ENCODE data around the gene ATP5F1B. TPM values are rescaled to one million over a fixed set of nuclear protein-coding genes. Genes with fewer than 3 reads are reported as not detected.

Gene ATP5F1B
- total and polyA plus RNA-seq, 4 donors, result 216 to 537 (median 389) TPM

DNA sequence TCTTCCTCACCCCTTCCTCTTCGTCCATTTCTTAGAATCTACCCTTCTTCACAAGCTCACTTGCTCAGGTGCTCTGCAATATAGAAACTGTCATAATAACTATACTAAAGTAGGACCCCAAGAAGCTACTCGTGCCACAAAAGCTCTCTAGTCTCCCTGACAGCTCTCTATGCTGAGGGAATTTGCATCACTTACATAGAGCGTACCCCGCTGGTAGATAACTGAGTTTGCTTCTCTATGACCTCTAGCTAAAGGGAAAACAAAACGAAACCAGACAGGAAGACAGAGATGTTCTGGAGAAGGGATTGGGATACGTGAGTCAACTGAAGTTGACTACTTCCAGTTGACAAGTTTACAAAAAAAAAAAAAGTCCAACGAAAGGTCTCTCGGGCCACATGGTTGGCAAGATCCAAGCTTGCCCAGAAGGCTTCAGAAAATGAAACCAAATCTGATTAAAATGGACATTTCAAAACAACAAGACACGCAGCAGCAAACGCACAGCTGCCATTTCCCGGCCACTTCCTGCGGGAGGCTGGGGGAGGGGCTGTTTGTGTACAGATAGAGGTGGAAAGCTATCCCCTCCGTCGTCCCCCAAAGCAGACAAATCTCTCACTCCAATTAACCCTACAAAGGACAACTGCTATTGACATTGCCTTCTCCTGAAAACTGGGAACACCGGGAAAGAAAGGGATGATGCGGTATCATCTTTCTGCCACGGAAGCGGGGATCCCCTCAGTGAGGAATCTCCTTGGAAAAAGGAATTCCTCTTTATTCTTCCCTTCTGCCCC is 16.9 kb downstream of the ATP5F1B start:
- 0% methylated on average over 18 of the region's 18 CpGs for WGBS, 2 donors
- ATAC-seq (ENCODE audit: insufficient read depth, low FRiP score), result peak; percentile 14
- H3K4me1 ChIP-seq (ENCODE audit: control insufficient read depth in 5 of 5, insufficient read depth in 5 of 5, low read length in 5 of 5), result peaks cover 15 to 41% (median 25%) of the 10 kb centered on the region in 5 donors

DNA sequence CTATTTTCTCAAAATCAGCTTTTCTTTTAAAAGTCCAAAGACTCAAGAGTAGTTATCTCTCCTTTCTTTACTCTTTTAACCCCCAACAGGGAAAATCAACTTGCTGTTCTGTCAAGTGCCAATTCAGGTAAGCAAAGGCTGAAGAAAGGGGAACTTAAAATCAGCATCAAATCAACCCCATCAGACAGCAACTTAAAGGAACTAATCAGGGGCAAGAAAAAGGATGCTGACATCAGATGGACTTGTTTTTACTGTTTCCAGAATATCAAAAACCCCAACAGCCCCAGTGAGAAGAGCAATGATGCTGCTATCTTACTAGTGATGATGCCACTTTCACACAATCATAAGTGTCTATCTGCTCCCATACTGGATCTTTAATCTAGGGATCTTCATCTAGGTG is 19.1 kb downstream of the ATP5F1B start:
- Histone ChIP-seq H3K9me3 (ENCODE audit: control insufficient read depth in 4 of 4, insufficient read depth in 3 of 4, low read length in 3 of 4) (no peaks in the 10 kb centered on the region), H3K27ac (ENCODE audit: low read depth in 1 of 2, low read length in 1 of 2) (no peak overlapping the region), H3K4me3 (no peak overlapping the region), H3K36me3 (ENCODE audit: control insufficient read depth in 4 of 4, insufficient read depth in 4 of 4, low read length in 4 of 4) (peaks cover 0 to 8% (median 3%) of the 10 kb centered on the region in 4 donors), H3K27me3 (ENCODE audit: control insufficient read depth in 3 of 3, insufficient read depth in 3 of 3, low read length in 2 of 3) (no peaks in the 10 kb centered on the region), H3K4me1 (ENCODE audit: control insufficient read depth in 5 of 5, insufficient read depth in 5 of 5, low read length in 5 of 5) (peaks cover 0 to 25% (median 16%) of the 10 kb centered on the region in 5 donors), H3K9ac (ENCODE audit: insufficient read depth in 1 of 2, low read length in 2 of 2) (no peak overlapping the region)
- DNase-seq, result no peak
- TF ChIP-seq, protein P1, sequence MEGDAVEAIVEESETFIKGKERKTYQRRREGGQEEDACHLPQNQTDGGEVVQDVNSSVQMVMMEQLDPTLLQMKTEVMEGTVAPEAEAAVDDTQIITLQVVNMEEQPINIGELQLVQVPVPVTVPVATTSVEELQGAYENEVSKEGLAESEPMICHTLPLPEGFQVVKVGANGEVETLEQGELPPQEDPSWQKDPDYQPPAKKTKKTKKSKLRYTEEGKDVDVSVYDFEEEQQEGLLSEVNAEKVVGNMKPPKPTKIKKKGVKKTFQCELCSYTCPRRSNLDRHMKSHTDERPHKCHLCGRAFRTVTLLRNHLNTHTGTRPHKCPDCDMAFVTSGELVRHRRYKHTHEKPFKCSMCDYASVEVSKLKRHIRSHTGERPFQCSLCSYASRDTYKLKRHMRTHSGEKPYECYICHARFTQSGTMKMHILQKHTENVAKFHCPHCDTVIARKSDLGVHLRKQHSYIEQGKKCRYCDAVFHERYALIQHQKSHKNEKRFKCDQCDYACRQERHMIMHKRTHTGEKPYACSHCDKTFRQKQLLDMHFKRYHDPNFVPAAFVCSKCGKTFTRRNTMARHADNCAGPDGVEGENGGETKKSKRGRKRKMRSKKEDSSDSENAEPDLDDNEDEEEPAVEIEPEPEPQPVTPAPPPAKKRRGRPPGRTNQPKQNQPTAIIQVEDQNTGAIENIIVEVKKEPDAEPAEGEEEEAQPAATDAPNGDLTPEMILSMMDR (IDR thresholded peaks at IDR 0.05; ENCODE audit: control extremely low read depth, extremely low read depth), result no peak
- ATAC-seq (ENCODE audit: insufficient read depth, low FRiP score), result no peak

More for the DNA sequence above, 16.9 kb downstream of the ATP5F1B start:
- H3K4me3 ChIP-seq, result peak overlapping the region; percentile 98
- peaks cover 0 to 8% (median 2%) of the 10 kb centered on the region in 4 donors for H3K36me3 ChIP-seq (ENCODE audit: control insufficient read depth in 4 of 4, insufficient read depth in 4 of 4, low read length in 4 of 4)
- H3K27ac ChIP-seq (ENCODE audit: low read depth in 1 of 2, low read length in 1 of 2), result peak overlapping the region; percentile 77 to 83
- H3K9me3 ChIP-seq (ENCODE audit: control insufficient read depth in 4 of 4, insufficient read depth in 3 of 4, low read length in 3 of 4), result no peaks in the 10 kb centered on the region
- no peaks in the 10 kb centered on the region for H3K27me3 ChIP-seq (ENCODE audit: control insufficient read depth in 3 of 3, insufficient read depth in 3 of 3, low read length in 2 of 3)
- peak; percentile 77 to 84 (median 82) for DNase-seq
- peak overlapping the region; percentile 18 to 86 for H3K9ac ChIP-seq (ENCODE audit: insufficient read depth in 1 of 2, low read length in 2 of 2)
- TF ChIP-seq, protein P1 (IDR thresholded peaks at IDR 0.05; ENCODE audit: control extremely low read depth, extremely low read depth), result no peak

DNA sequence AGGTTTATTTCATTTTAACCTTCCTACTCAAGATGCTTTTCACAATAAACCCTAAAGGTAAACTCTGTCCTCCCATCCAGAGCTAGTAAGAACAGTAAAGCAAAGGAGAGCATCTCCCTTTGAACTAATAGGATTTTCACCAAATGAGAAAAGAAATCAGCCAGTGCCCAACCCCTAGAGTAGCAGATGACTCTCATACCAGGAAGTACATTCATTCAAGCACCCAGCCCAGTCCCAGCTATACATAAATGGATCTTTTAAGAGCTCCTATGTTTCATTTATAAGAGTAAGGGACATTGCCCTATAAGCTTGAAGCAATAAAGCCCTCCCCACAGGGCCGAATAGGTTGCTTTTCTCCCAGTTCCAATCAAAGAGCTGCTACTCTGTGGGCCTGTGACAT is 23.2 kb downstream of the ATP5F1B start:
- Histone ChIP-seq H3K9me3 (ENCODE audit: control insufficient read depth in 4 of 4, insufficient read depth in 3 of 4, low read length in 3 of 4) (no peaks in the 10 kb centered on the region), H3K36me3 (ENCODE audit: control insufficient read depth in 4 of 4, insufficient read depth in 4 of 4, low read length in 4 of 4) (peaks cover 5 to 14% (median 13%) of the 10 kb centered on the region in 4 donors), H3K4me1 (ENCODE audit: control insufficient read depth in 5 of 5, insufficient read depth in 5 of 5, low read length in 5 of 5) (peaks cover 0 to 16% (median 9%) of the 10 kb centered on the region in 5 donors), H3K27me3 (ENCODE audit: control insufficient read depth in 3 of 3, insufficient read depth in 3 of 3, low read length in 2 of 3) (no peaks in the 10 kb centered on the region), H3K9ac (ENCODE audit: insufficient read depth in 1 of 2, low read length in 2 of 2) (no peak overlapping the region), H3K4me3 (no peak overlapping the region), H3K27ac (ENCODE audit: low read depth in 1 of 2, low read length in 1 of 2) (no peak overlapping the region)
- no peak for DNase-seq
- no peak for ATAC-seq (ENCODE audit: insufficient read depth, low FRiP score)
- 88 to 93% methylated on average over 1 of the region's 1 CpG for WGBS, 2 donors
- TF ChIP-seq, protein P1 (IDR thresholded peaks at IDR 0.05; ENCODE audit: control extremely low read depth, extremely low read depth), result no peak

Measured in lung (tissue), 12 donors.